ENCODE results near the gene ZMAT5.

GRCh38 chr22:29707010-29707409 lies 59.8 kb downstream of the ZMAT5 start:
- TF ChIP-seq POLR2A (IDR thresholded peaks at IDR 0.05) = no peak
- TF ChIP-seq CTCF (IDR thresholded peaks at IDR 0.05) = no peak
